Inflammatory macrophage (primary cell): ENCODE measurements around the gene HERC2.
A peak's percentile ranks its signal among the peaks of the same experiment; 100 is the strongest.
"Not testable (repeated sequence)": the region's sequence is repeated elsewhere in the genome, so short reads cannot be mapped to it uniquely, and the experiment has no call there.

Experiments used
- DNase-seq, 2 donors: peaks; one replicate each; pipeline ENCODE4 v3.0.0-alpha.2; 2020 to 2022

Gene HERC2

DNA sequence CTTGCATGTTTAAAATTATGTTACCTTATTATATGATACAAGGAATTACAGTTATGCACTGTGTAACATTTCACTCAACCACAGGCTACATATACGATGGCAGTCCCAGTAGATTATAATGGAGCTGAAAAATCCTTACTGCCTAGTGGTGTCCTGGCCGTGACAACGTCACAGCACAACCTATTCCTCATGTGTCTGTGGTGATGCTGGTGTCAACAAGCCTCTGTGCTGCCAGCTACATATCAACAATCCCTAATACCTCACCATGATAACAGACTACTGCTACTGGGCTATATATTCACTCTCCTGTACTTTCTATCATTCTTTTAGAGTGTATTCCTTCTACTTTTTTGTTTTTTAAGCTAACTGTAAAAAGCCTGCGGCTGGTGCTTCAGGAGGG, 142.7 kb downstream of the HERC2 start:
- no peak for DNase-seq

DNA sequence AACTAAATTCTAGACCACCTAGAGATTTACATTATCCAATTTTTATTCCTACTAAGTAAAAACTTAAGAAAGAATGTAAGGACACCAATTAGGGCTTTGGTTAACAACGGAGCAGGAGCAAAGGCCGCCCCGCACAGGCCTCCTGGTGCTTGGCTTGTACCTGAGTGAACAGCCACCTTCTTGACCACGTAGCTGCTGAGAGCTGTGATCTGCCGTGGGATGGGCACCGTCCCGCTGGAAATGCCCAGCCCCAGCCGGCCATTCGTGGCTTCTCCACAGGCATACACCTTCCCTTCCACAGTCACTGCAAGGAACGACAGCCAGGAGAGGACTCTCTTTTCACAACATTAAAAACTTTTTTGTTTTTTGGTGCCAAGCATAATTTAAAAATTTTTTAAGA, 143.3 kb downstream of the HERC2 start:
- DNase-seq, result no peak

DNA sequence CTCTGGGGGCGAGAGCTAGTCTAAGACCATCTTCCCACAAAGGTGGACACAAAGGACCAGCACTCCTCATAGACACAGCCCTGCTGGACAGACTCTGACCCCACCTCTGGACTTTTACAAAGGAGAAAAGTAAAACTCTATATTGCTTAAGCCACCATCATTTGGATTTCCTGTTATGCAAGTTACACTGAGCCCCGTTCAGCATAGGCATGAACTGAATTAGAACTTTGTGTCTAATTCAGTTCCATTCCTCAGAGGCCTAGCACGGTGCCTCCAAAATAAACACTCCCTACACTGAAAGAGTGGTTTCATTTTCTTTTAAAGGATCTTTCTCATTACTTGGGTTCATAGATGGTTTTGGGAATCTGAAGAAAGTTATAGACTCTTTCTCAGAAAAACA, 143.7 kb downstream of the HERC2 start:
- no peak for DNase-seq

DNA sequence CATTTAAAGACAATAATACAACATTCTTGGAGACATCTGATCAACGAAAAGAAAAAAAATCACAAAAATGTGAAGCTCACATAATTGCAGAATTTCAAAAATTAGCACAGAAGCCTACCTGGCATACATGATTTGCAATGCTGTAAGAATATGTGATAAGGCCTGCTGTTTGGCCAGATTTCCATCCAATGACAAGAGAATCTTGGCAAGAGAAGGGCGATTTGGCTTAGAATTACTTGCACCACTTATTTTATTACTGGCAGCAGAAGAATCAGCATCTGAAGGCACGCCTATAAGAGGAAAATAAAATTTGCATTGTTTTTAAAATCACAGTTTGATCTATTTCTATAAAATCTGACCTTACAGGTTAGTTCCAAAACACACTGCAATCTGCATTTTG, 152.6 kb downstream of the HERC2 start:
- no peak for DNase-seq

DNA sequence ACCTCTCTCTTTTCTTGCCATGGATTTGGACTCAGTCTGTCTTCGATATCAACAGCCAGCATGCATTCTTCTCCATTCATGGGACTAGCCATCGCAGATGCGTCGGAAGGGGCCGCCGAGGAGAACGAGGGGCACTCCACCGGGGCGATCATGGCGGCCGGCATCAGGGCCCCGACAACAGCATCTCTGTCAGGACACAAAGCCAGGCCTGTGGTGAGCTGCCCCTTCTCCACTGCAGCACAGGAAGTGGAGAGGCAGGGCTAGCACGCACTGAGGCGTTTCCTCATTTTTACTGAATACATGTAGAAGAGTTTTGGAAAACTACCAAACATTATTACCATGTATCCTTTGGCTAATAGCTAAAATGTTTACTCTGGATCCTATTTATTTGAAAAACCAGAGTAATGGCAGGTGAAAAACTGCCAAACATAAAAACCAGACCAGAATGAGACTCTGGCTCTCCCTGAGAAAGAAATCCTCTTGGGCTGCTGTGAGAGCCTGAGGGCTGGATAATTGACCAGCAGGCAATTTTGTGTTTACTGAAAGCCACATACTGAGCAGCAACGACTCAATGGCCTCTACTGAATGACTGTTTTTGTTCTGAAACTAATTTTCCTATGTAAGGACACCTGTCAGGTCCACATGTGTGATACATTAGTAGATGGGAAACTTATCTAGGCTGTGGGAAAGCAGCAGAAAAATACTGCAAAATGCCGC, 153.4 kb downstream of the HERC2 start:
- DNase-seq, result peak in 1 of 2 donors; percentile 20

DNA sequence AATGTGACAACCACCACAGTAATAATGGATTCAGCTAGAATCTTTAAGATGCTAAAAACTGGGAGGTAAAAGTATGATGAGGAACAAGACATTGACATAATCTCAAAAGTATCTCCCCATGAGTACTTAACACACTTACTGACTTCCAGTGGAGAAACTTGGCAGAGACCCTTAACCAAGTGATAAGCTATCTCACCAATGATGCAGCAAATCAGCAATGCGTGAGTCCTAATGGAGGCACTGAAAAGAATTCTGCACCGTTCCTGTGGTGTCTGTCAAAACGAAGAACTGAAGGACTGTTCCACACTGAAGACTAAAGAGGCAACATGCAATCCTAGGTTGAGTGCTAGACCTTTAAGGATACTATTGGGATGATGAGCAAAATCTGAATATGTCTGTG, 154.9 kb downstream of the HERC2 start:
- DNase-seq, result no peak

DNA sequence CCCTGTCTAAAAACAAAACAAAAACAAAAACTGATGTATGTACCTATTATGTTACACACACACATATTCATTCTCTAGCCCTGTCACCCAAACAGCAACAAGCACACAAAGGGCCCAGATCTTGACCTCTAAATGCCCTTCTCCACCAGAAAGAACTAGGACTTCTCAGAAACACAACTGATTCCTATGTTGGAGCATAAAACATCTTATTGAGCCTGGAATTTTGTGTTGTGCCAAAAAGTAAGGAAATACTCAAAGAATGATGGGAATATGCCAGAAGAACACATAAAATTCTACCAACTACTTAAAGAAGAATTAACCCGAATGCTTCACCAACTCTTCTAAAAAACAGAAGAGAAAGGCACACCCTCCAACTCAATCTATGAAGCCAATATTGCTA, 156.2 kb downstream of the HERC2 start:
- DNase-seq, result no peak

DNA sequence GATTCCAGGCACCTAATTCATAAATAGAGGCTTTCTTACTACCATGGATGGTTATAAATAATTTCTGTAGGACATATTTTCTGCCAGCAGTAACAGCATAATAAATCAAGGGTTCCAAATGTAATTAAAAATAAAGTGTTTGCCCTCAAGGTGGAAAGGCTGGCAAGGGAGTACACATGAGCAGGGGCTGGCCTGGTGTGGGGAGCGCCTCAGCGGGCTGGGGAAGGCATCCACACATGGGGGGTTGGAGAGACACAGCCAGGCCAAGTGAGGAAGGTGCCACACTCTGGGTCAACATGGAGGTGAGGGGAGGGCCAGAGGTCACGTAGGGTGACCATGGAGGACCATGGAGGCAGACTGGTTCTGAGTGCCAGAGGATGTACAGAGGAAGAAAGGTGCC, 157.1 kb downstream of the HERC2 start:
- no peak for DNase-seq

DNA sequence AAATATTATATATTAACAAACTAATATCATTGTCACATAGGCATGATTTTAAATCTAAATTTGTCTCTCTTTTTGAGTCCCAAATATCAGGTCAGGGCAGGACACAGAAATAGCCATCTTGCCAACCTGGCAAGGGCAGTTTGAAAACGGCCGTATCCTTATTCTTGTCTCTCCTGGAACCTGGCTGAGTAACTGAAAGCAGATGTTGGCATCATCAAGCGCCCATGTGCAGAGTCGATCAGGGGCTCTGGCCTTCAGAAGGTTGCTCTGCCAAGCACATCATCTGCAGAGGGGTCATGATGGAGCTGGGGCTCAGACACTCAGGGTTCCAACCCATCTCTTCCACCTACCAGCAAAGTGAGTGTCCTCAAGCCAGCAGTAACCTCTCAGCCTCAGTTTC, 167.7 kb downstream of the HERC2 start:
- DNase-seq, result no peak

DNA sequence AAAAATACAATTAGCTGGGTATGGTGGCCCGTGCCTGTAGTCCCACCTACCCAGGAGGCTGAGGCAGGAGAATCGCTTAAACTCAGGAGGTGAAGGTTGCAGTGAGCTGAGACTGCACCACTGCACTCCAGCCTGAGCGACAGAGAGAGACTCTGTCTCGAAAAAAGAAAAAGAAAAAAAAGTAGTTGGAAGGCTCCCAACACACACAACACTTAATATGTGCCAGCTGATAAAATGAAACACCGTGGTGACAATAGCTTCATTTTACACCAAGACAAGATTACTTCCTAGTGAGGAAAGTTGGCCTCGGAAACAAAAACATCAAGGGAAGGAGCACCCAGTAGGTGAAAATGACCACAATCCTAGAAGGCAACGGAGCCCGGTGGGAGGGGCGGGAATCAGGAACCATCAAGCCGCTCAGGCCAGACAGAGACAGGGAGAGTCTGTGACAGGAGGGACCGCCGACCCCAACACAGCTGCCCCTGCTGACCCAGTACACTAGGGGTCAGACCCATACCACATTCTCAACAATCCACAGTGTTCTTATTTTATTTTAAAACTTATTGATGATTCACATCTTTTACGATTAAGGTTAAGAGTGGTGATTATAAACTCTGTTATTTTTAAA, 168.4 kb downstream of the HERC2 start:
- DNase-seq, result no peak

DNA sequence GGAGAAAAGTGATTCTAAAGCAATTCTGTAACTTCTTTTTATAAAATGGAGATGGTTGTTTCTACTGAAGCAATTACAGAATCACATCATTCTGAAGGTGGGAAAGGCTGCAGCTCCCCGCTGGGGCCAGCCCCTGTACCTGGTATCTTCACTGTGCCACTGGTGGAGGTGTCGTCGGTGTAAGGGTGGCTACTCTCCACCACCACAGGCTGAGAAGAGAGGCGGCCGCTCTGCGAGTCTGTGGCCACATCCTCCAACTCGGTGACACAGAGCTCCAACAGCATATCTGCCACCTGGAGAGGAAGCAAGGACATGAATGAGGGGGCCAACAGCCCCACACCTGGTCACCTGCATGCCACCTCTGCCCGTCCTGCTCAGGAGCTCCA, 169.4 kb downstream of the HERC2 start:
- DNase-seq, result not testable (repeated sequence)

DNA sequence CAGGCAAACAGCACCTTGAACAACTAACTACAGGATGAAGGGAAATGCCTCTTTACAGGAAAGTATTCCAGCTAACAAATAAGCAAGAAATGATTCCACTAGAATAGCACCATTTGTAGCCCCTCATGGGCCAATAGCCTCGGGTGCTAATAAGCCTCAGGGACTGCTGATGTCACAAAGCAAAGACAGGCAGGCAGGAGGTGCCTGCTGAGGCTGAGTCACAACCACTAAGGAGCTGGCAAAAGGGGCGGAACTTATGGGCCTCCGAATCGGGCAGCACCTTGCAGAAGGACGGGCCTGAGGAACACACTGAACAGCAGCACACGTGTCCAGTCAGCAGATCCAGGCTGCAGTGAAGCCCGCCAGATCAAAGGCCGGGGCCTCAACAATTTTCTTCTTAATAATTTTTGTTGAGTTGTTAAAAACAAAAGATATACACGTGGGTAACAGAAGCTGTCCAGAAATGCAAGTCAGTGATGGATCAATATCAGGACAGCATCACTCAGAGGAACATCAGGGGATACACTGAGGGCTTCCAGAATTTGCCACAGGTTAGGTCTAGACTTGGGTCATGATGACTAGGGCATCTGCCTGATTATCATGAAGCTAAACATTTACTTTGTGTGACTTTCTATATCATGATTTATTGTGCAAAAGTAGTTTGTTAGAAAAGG, 170.0 kb downstream of the HERC2 start:
- not testable (repeated sequence) for DNase-seq

DNA sequence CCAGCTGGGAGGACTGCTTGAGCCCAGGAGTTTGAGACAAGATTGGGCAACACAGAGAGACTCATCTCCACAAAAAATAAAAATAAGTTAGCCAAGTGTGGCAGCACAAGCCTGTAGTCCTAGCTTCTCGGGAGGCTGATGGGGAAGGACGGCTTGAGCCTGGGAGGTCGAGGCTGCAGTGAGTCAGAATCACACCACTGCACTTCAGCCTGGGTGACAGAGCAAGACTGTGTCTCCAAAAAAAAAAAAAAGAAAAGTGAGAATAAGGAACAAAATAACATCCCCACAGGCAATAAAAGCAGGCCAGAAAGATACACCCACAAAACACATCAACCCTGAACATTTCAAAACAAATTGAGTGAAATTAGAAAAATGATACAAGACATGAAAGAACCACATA, 174.2 kb downstream of the HERC2 start:
- peak; percentile 67 to 86 for DNase-seq

DNA sequence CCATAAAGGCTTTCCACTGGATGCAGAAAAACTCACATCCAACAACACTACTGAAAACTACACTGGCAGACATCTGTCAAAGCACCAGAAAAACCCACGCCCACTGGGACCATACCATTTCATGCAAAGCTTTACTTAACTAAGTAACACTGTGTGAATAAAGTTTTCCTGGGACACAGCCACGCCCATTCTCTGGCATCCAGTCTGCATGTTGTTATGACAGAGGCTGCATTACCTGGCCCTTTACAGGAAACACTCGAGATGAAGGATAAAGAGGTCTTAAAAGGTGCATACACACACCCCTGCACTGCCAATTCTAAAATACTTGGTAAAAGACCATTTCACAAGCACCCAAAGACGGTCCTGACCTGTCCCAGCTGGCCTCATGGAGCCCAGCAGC, 176.6 kb downstream of the HERC2 start:
- not testable (repeated sequence) for DNase-seq

DNA sequence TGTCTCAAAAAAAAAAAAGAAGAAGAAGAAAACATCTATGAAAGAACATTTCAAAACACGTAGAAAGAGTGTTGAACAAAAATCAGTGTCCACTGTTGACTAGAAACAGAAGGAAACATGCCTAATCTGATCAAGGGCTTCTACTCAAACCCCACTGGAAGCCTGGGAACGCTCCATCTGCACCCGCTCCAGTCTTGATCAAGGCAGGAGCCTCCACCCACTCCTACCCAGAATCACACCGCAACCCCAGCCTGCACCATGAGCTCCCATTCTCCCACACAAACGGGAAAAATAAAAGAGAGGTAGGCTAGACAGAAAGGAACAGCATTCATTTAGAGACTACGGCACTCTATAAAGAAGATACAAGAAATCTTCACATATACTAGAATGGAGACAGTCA, 181.9 kb downstream of the HERC2 start:
- DNase-seq, result no peak

DNA sequence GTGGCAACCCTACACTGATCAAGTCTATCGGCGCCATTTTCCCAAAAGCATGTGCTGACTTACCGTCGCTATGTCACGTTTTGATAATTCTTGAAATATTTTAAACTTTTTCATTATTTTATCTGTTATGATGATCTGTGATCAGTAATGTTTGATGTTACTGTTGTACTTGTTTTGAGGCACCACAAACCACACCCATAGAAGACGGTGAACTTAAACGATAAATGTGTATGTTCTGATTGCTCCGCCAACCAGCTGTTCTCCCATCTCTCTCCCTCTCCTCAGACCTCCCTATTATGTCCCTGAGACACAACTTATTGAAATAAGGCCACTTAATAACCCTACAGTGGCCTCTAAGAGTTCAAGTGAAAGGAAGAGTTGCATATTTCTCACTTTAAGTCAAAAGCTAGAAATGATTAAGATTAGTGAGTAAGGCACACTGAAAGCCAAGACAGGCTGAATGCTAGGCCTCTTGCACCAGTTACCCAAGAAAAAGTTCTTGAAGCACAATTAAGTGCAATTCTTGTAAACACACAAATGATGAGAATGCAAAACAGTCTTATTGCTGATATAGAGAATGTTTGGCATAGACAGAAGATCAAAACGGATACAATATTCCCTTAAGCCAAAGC, 184.5 kb downstream of the HERC2 start:
- DNase-seq, result not testable (repeated sequence)

DNA sequence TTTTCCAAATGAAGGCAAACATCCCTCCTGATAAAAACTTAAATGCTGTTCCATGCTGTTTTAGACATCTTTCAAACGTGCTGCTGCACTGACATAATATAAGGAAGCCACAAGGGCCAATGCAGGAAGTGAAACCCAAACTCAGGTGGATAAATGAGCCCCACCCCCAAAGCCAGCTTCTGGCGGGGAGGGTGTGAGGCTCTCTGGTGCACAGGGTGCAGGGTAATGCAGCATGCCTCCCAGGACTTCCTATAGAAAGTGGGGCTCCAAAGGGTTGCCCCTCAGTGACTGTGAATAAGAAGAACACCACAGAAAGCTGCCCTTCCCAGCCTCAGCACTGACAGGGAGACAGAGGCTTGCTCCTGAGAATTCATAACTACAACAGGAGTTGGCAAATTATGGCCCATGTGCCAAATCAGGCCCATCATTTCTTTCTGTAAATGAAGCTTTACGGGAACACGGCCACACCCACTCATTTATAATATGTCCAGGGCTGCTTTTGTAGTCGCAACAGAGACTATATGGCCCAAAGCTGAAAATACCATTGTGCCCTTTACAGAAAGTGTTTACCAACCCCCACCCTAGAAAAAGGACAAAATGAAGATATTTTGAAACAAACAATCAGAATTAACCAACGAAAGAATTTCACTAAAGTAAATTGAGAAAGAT, 185.6 kb downstream of the HERC2 start:
- peak in 1 of 2 donors; percentile 34 for DNase-seq

DNA sequence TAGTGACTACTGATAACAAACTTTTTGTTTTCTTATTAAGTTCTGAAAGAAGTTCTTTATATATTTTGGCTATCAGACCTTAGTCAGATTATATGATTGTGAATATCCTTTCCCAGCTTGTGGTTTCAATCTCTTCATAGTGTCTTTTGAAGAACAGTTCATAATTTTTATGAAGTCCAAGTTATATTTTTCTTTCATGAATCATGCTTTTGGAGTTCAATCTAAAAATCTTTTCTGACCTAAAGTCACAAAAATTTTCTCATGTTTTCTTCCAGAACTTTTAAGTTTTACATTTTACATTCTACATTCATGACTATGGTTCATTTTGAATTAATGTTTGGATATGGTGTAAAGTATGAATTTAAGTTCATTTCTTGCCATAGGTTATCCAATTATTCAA, 188.7 kb downstream of the HERC2 start:
- DNase-seq, result no peak

DNA sequence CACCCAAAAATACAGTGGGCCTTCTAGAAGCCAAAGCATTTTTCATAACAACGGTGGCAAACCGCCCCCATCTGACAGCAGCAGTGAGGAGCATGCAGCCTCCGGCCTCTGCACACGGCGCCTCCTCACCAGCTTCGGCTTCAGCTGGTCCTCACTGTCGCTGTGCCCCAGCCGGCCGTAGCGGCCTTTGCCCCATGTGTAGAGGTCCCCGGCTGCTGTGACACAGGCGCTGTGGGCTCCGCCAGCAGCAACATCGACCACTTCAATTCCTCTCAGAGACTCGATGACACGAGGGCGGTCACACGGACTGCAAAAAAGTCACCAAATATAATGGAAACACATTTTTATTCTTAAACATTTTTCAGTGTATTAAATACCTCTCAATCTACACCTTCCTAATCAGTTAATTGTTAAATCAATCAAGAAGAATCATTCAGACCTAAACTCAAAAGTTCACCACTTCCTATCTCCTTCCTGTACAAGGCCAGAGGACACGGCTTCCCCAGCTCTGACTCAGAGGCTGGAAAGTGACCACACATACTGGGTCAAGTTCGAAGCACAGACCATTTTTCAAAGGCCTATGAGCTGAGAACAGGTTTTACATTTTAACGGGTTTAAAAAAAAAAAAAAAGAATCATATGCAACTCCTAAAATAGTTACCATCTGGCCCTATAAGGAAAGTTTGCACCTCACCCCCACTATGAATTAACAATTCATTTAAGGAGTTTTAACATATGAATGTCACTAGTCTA, 189.3 kb downstream of the HERC2 start:
- DNase-seq, result no peak

DNA sequence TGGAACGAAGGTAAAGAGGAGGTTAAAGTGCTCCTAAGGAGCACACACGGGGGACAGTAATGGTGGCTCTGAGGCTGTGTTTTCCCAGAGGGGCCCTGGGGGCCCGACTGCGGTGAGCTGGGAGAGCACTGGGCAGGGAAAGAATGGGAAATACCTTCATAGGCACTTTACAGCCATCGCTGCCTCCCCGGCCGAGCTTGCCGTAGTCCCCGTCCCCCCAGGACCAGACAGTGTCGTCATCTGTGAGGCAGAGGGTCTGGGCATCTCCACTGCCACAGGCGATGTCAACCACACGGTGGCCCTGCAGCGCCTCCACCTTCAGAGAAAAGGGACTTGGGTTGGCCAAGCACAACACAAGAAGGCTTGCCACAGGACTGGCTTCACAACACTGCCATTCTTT, 190.0 kb downstream of the HERC2 start:
- no peak for DNase-seq

DNA sequence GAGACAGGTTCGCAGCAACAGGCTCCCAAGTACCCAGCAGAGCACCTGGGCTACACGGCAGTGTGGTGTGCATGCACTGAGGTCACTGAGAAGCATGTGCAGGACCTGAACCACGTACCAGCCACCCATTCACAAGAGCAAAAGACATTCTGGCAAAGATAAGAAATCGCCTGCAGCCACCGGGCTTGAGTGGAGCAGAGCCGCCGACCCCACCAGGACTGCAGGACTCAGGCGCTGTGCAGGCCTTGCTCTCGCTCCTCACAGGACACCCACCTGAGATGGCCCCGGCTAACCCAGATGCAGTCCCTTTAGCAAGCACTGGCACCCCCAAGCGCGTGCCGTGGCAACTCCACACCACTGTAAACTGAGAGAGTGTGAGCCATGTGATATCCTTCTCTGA, 190.6 kb downstream of the HERC2 start:
- no peak for DNase-seq

DNA sequence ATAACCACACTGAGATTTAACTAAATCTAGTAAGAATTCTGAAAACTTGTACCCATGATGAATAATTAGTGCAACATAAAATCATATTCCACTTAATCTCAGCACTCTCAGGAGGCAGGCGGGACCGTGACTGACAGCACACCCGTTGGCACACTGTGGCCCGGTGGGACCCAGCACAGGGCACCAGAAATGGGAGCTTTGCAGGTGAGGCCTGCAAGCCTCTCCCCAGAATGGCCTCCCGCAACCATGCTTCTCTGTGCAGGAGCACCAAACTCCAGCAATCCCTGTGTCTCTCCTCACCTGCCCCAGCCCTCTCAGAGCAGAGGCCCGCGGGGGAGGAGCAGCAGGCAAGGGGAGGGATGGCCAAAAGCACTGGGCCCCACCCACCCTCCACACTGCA, 191.3 kb downstream of the HERC2 start:
- no peak for DNase-seq
